Measurements from ENCODE around the gene SSH2. TPM values are rescaled to one million over a fixed set of nuclear protein-coding genes. Genes with fewer than 3 reads are reported as not detected.

Gene SSH2
- total and polyA plus RNA-seq, 9 of the 15 experiments (the other 6 are each of a cell fraction or from before 2014, with no cell fraction given): 3.9 to 16.1 (median 10.2) TPM

- TF ChIP-seq STAT6 (CRISPR knock-in tag; IDR thresholded peaks at IDR 0.05) (no peak), TFAM (CRISPR knock-in tag; conservative IDR thresholded peaks at IDR 0.05) (no peak), NCOA4 (IDR thresholded peaks at IDR 0.05; ENCODE audit: partially characterized antibody) (no peak), ZNF134 (CRISPR knock-in tag; conservative IDR thresholded peaks at IDR 0.05) (no peak), KLF16 (IDR thresholded peaks at IDR 0.05) (no peak), ZKSCAN3 (CRISPR knock-in tag; IDR thresholded peaks at IDR 0.05) (no peak), ELF4 (CRISPR knock-in tag; IDR thresholded peaks at IDR 0.05) (no peak), ZFP1 (CRISPR knock-in tag; IDR thresholded peaks at IDR 0.05) (no peak), BCL6 (CRISPR knock-in tag; IDR thresholded peaks at IDR 0.05) (no peak), ZZZ3 (IDR thresholded peaks at IDR 0.05) (no peak), AFF1 (IDR thresholded peaks at IDR 0.05; ENCODE audit: low read depth in 1 of 2, partially characterized antibody in 2 of 2) (peak in 1 of 2 experiments; percentile 82), PCBP1 (IDR thresholded peaks at IDR 0.05; ENCODE audit: low read depth, low read length, poor library complexity, severe bottlenecking) (peak; percentile 53), ELK1 (CRISPR knock-in tag; IDR thresholded peaks at IDR 0.05) (no peak), TCF7 (IDR thresholded peaks at IDR 0.05; ENCODE audit: borderline replicate concordance) (no peak), NONO (IDR thresholded peaks at IDR 0.05; ENCODE audit: low read depth in 2 of 2, low read length in 1 of 2) (peak in 1 of 2 experiments; percentile 69; a peak in 1 of 4 replicates), ZNF143 (CRISPR knock-in tag; IDR thresholded peaks at IDR 0.05) (peak; percentile 78), EP300 (IDR thresholded peaks at IDR 0.05; ENCODE audit: low read length) (no peak), CTBP1 (IDR thresholded peaks at IDR 0.05; ENCODE audit: borderline replicate concordance) (0 out of 2 replicates have a peak, but pooled peaks have one; percentile 41), SP2 (IDR thresholded peaks at IDR 0.05; ENCODE audit: extremely low read depth, low read depth, low read length, poor library complexity, severe bottlenecking) (no peak), PPARD (CRISPR knock-in tag; IDR thresholded peaks at IDR 0.05) (no peak), TAF1 (IDR thresholded peaks at IDR 0.05; ENCODE audit: control insufficient read depth, extremely low read depth, insufficient read depth, low read length, severe bottlenecking) (no peak), ZNF57 (CRISPR knock-in tag; IDR thresholded peaks at IDR 0.05) (no peak)
Observed at GRCh38 chr17:29592850-29593551, 337.0 kb downstream of the SSH2 start, which contains the start of gene ANKRD13B (continued).
